HG03378 (cell line): ENCODE data around the gene IL1R2.

Source experiments
- ATAC-seq: cut with Tn5 transposase; IDR thresholded peaks from one replicate; pipeline ENCODE4 v1.9.1; 2021; ENCODE audit warnings: mild to moderate bottlenecking, moderate library complexity; ENCODE audit not compliant: unreplicated experiment

Gene IL1R2

GRCh38 chr2:101974663-101975062 lies 17.1 kb upstream of the IL1R2 start:
- ATAC-seq: no peak

GRCh38 chr2:101975171-101975870 lies 16.4 kb upstream of the IL1R2 start:
- ATAC-seq: no peak

- no peak for ATAC-seq
These were observed 14.9 kb upstream of the IL1R2 start for GRCh38 chr2:101976891-101977290.

- no peak for ATAC-seq
These were observed 11.4 kb upstream of the IL1R2 start for GRCh38 chr2:101980368-101980767.

- no peak for ATAC-seq
These were observed 10.7 kb upstream of the IL1R2 start for GRCh38 chr2:101981066-101981465.

- ATAC-seq: no peak
These were observed 10.3 kb upstream of the IL1R2 start for GRCh38 chr2:101981504-101981903.

GRCh38 chr2:101982495-101983029 lies 9.2 kb upstream of the IL1R2 start:
- no peak for ATAC-seq

GRCh38 chr2:101983486-101983885 lies 8.3 kb upstream of the IL1R2 start:
- ATAC-seq: no peak

GRCh38 chr2:101983928-101984327 lies 7.8 kb upstream of the IL1R2 start:
- no peak for ATAC-seq

- no peak for ATAC-seq
These were observed 7.1 kb upstream of the IL1R2 start for GRCh38 chr2:101984656-101985055.

- no peak for ATAC-seq
These were observed 6.5 kb upstream of the IL1R2 start for GRCh38 chr2:101985101-101985792.

GRCh38 chr2:101985793-101986164 lies 6.0 kb upstream of the IL1R2 start:
- ATAC-seq: no peak

- no peak for ATAC-seq
These were observed 5.4 kb upstream of the IL1R2 start for GRCh38 chr2:101986376-101986775.

GRCh38 chr2:101986804-101987740 lies 4.7 kb upstream of the IL1R2 start:
- ATAC-seq: no peak

- no peak for ATAC-seq
These were observed 3.9 kb upstream of the IL1R2 start for GRCh38 chr2:101987832-101988231.

- ATAC-seq: no peak
These were observed 3.2 kb upstream of the IL1R2 start for GRCh38 chr2:101988541-101988940.

- no peak for ATAC-seq
These were observed 1.9 kb upstream of the IL1R2 start for GRCh38 chr2:101989740-101990460.

GRCh38 chr2:101993772-101994171 lies 2.0 kb downstream of the IL1R2 start:
- no peak for ATAC-seq

GRCh38 chr2:101995019-101995418 lies 3.3 kb downstream of the IL1R2 start:
- ATAC-seq: no peak

GRCh38 chr2:101995804-101996203 lies 4.0 kb downstream of the IL1R2 start:
- no peak for ATAC-seq

- ATAC-seq: no peak
These were observed 6.8 kb downstream of the IL1R2 start for GRCh38 chr2:101998556-101998895.
